Testis (tissue), 2 donors: Measurements from ENCODE around the gene HPCA.

ENCODE experiments used
- CTCF ChIP-seq, 3 experiments: fragments of 450-650 bp in 2 of 3; fragments of 200-600 bp in 1 of 3; sonication (generic) in 1 of 3; IDR thresholded peaks; one replicate each; pipeline ENCODE4 v1.5.1; 2016 to 2019; ENCODE audit warnings: antibody characterized with exemption in 3 of 3, mild to moderate bottlenecking in 2 of 3, moderate library complexity in 1 of 3
- POLR2A ChIP-seq: fragments of 450-650 bp; IDR thresholded peaks from one replicate; pipeline ENCODE4 v1.6.1; 2017; ENCODE audit warnings: antibody characterized with exemption, mild to moderate bottlenecking, moderate library complexity

DNA sequence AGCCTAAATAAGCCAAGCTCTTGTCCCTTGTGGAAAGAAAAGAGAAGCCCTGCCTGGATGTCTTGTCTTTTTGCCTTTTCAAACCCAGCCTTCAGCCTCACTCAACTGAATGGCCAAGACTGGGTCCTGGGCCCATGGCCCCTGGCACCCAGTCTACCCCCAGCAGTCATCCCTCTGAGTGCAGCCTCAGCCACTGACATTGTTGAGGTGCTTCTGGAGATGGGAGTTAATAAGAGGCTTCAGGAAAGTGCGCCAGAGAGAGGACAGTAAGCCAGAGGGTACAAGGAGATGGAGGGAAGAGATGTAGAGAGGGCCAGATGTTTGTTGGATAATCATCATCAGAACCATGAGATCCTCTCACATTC is 22.4 kb upstream of the HPCA start:
- TF ChIP-seq CTCF (IDR thresholded peaks at IDR 0.05) (no peak), POLR2A (no peak)
